Measurements from ENCODE around the gene S100A14. TPM values are rescaled to one million over a fixed set of nuclear protein-coding genes. Genes with fewer than 3 reads are reported as not detected.

S100A14 gene
- total RNA-seq, 1 donor from 2014 or later, result 51.3 TPM

Other genes with a start within 250 kb of the S100A14 start
- gene S100A12, start 240.7 kb downstream of the S100A14 start, total RNA-seq, result not detected
- gene S100A8, start 225.3 kb downstream of the S100A14 start, total RNA-seq, result 31.6 TPM
- gene S100A7A, start 199.8 kb downstream of the S100A14 start, total RNA-seq, result not detected
- gene S100A7, start 155.7 kb downstream of the S100A14 start, total RNA-seq, result not detected
- 1,381 TPM for gene S100A6, start 80.3 kb downstream of the S100A14 start, total RNA-seq
- gene S100A5, start 75.4 kb downstream of the S100A14 start, total RNA-seq, result 0.86 TPM
- 120 TPM for gene S100A4, start 70.5 kb downstream of the S100A14 start, total RNA-seq
- gene S100A3, start 67.1 kb downstream of the S100A14 start, total RNA-seq, result 6.5 TPM
- gene S100A2, start 50.5 kb downstream of the S100A14 start, total RNA-seq, result 317 TPM
- gene S100A16, start 3.2 kb downstream of the S100A14 start, total RNA-seq, result 81.8 TPM
- gene S100A13, start 11.2 kb upstream of the S100A14 start, total RNA-seq, result 71.6 TPM
- gene S100A1, start 12.1 kb upstream of the S100A14 start, total RNA-seq, result not detected
- gene CHTOP, start 17.7 kb upstream of the S100A14 start, total RNA-seq, result 91.7 TPM
- gene SNAPIN, start 42.4 kb upstream of the S100A14 start, total RNA-seq, result 37.3 TPM
- gene ILF2, start 54.7 kb upstream of the S100A14 start, total RNA-seq, result 131 TPM
- 21.0 TPM for gene NPR1, start 62.4 kb upstream of the S100A14 start, total RNA-seq
- 77.5 TPM for gene INTS3, start 111.7 kb upstream of the S100A14 start, total RNA-seq
- 28.8 TPM for gene SLC27A3, start 159.1 kb upstream of the S100A14 start, total RNA-seq

Data from ureter (tissue), 1 donor.